Measurements from ENCODE around the gene KRT20.

Gene KRT20

DNA sequence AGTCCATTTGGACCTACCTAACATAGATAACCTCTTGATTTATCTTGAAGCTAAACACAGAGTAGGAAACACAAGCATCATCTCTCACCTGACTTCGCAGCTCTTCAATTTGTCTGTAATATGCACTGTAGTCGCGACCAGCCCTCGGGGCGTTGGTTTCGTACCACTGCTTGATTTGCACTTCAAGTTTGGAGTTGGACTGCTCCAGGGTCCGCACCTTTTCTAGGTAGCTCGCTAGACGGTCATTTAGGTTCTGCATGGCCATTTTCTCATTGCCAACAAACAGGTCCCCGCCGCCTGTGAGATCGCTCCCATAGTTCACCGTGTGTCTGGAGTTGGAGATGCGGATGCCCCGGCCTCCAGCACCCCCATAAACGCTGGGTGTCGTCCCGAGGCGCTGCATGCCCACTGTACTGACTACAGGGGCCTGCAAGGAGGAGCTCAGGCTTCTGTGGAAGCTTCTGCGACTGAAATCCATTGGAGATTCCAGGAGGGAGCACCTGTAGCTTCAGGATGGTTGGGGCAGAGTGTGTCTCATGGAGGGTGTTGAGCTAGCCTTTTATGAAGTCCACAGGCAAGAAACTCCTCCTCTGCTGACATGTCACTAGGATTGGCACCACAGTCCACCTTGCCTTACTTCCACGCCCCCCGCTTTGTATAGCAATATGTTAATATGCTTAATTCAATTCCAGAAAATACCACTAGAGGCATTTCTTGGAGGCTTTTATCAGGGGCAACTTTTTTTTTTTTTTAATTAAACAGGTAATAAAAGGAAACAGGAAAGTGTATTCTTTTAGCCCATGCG, at the start of gene KRT20:
Gene KRT20 (minus strand): TSS at position 535 of the 805 bp plus-strand sequence. CDS start 57 bp downstream, at position 478.
- H3K9ac ChIP-seq (ENCODE audit: low read depth, low read length, poor library complexity, severe bottlenecking): no peak within 1 kb of the TSS
- H3K4me3 ChIP-seq (ENCODE audit: low read length, poor library complexity, severe bottlenecking): no peak within 1 kb of the TSS
- no peak within 1 kb of the TSS for H3K4me2 ChIP-seq (ENCODE audit: low read depth, low read length, poor library complexity, severe bottlenecking)
- peaks cover 6% of the 10 kb centered on the region for H3K27me3 ChIP-seq (ENCODE audit: insufficient read depth, low read length, poor library complexity, severe bottlenecking)
- no peaks in the 10 kb centered on the region for H3F3A ChIP-seq (ENCODE audit: low read depth)
- H2AFZ ChIP-seq (ENCODE audit: low read length): no peak within 1 kb of the TSS
- no peaks in the 10 kb centered on the region for H3K9me3 ChIP-seq (ENCODE audit: insufficient read depth, low read depth, low read length)
- TF ChIP-seq EZH2phosphoT487 (IDR thresholded peaks at IDR 0.05; ENCODE audit: borderline replicate concordance) (no peak), CTCF (conservative IDR thresholded peaks at IDR 0.05; ENCODE audit: low read length) (peak; percentile 57)
- H3K9me2 ChIP-seq (replicated peaks; ENCODE audit: low read depth, low read length): no peaks in the 10 kb centered on the region
- no peaks in the 10 kb centered on the region for H3K4me1 ChIP-seq (ENCODE audit: insufficient read depth, low read length, poor library complexity, severe bottlenecking)
- no peaks in the 10 kb centered on the region for H3K79me2 ChIP-seq (ENCODE audit: insufficient read depth, low read length)
- H3K36me3 ChIP-seq (ENCODE audit: insufficient read depth, low read length): no peaks in the 10 kb centered on the region
- no peaks in the 10 kb centered on the region for H4K20me1 ChIP-seq (ENCODE audit: insufficient read depth, low read length, poor library complexity, severe bottlenecking)

DNA sequence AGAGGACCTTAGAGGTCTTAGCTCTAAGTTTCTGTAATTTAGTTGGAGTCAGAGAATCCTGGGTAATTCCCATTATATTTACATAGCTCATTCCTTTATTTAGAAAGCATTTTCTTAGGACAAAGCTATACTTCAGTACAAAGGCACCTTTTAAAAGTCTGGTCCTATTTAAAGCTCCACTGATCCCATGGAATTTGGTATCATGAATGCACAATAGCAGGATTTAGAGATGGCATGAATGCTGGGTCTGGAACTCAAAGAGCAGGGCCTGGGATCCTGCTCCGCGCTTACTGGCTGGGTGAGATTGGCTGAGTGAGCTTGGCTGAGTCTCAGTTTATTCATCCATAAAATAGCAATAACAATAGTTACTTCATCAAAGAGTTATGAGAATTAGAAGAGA, 47.6 kb upstream of the KRT20 start:
- Histone ChIP-seq H3K79me2 (ENCODE audit: insufficient read depth, low read length) (no peaks in the 10 kb centered on the region), H3K36me3 (ENCODE audit: insufficient read depth, low read length) (no peaks in the 10 kb centered on the region), H3K9me2 (replicated peaks; ENCODE audit: low read depth, low read length) (no peaks in the 10 kb centered on the region), H4K20me1 (ENCODE audit: insufficient read depth, low read length, poor library complexity, severe bottlenecking) (no peaks in the 10 kb centered on the region), H2AFZ (ENCODE audit: low read length) (no peak overlapping the region), H3K4me3 (ENCODE audit: low read length, poor library complexity, severe bottlenecking) (no peak overlapping the region), H3K9ac (ENCODE audit: low read depth, low read length, poor library complexity, severe bottlenecking) (no peak overlapping the region), H3F3A (ENCODE audit: low read depth) (no peaks in the 10 kb centered on the region), H3K4me1 (ENCODE audit: insufficient read depth, low read length, poor library complexity, severe bottlenecking) (no peaks in the 10 kb centered on the region), H3K9me3 (ENCODE audit: insufficient read depth, low read depth, low read length) (no peaks in the 10 kb centered on the region), H3K4me2 (ENCODE audit: low read depth, low read length, poor library complexity, severe bottlenecking) (no peak overlapping the region), H3K27me3 (ENCODE audit: insufficient read depth, low read length, poor library complexity, severe bottlenecking) (peaks cover 11% of the 10 kb centered on the region)
- TF ChIP-seq CTCF (conservative IDR thresholded peaks at IDR 0.05; ENCODE audit: low read length): no peak
- TF ChIP-seq EZH2phosphoT487 (IDR thresholded peaks at IDR 0.05; ENCODE audit: borderline replicate concordance): no peak

DNA sequence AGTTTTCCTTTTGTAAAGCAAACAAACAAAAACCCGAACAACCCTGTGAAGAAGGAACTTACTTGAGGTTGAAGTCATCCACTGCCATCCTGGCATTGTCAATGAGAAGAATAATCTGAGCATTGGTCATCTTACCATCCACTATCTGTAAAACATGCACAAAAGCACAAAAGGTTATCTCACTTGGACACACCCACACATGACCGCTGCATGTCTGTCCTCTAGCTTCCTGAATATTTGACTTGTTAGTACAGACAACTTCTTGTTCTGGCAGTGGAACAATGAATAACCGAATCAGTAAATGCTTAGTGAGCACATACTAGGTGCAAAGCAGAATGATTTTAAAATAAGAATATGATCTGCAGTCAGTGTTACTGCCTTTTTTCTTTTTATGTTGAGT, 46.3 kb upstream of the KRT20 start:
- Histone ChIP-seq H3F3A (ENCODE audit: low read depth) (no peaks in the 10 kb centered on the region), H3K9ac (ENCODE audit: low read depth, low read length, poor library complexity, severe bottlenecking) (no peak overlapping the region), H3K9me2 (replicated peaks; ENCODE audit: low read depth, low read length) (no peaks in the 10 kb centered on the region), H3K4me3 (ENCODE audit: low read length, poor library complexity, severe bottlenecking) (no peak overlapping the region), H4K20me1 (ENCODE audit: insufficient read depth, low read length, poor library complexity, severe bottlenecking) (no peaks in the 10 kb centered on the region), H3K79me2 (ENCODE audit: insufficient read depth, low read length) (no peaks in the 10 kb centered on the region), H3K4me1 (ENCODE audit: insufficient read depth, low read length, poor library complexity, severe bottlenecking) (no peaks in the 10 kb centered on the region), H3K27me3 (ENCODE audit: insufficient read depth, low read length, poor library complexity, severe bottlenecking) (peaks cover 11% of the 10 kb centered on the region), H3K4me2 (ENCODE audit: low read depth, low read length, poor library complexity, severe bottlenecking) (no peak overlapping the region), H3K9me3 (ENCODE audit: insufficient read depth, low read depth, low read length) (no peaks in the 10 kb centered on the region), H2AFZ (ENCODE audit: low read length) (no peak overlapping the region), H3K36me3 (ENCODE audit: insufficient read depth, low read length) (no peaks in the 10 kb centered on the region)
- no peak for TF ChIP-seq EZH2phosphoT487 (IDR thresholded peaks at IDR 0.05; ENCODE audit: borderline replicate concordance)
- TF ChIP-seq CTCF (conservative IDR thresholded peaks at IDR 0.05; ENCODE audit: low read length): no peak
